KMS-11 (cell line): ENCODE data around the gene IZUMO4.
"Not testable (repeated sequence)": the region's sequence is repeated elsewhere in the genome, so short reads cannot be mapped to it uniquely, and the experiment has no call there.

Experiments used
- H2AFZ ChIP-seq: fragments of 200-600 bp; sonication (generic); 2 replicates; pipeline ENCODE4 v1.6.1; 2016; ENCODE audit warnings: antibody characterized with exemption, mixed run types, low read depth
- H3K27ac ChIP-seq: fragments of 200-600 bp; sonication (generic); 2 replicates; pipeline ENCODE4 v1.6.1; 2016; ENCODE audit warnings: mild to moderate bottlenecking, mixed run types
- H3K27me3 ChIP-seq: fragments of 200-600 bp; sonication (generic); 2 replicates; pipeline ENCODE4 v1.6.1; 2017; ENCODE audit warnings: mild to moderate bottlenecking, low read depth, mixed run types, moderate library complexity; ENCODE audit not compliant: insufficient read depth
- H3K36me3 ChIP-seq: fragments of 200-600 bp; sonication (generic); 2 replicates; pipeline ENCODE4 v1.6.1; 2017; ENCODE audit warnings: mild to moderate bottlenecking, mixed run types; ENCODE audit not compliant: insufficient read depth
- H3K4me1 ChIP-seq: fragments of 200-600 bp; sonication (generic); 2 replicates; pipeline ENCODE4 v1.6.1; 2016; ENCODE audit warnings: mild to moderate bottlenecking, low read depth, mixed run types; ENCODE audit not compliant: poor library complexity, severe bottlenecking
- H3K4me2 ChIP-seq: fragments of 200-600 bp; sonication (generic); 2 replicates; pipeline ENCODE4 v1.7.0; 2016; ENCODE audit warnings: mild to moderate bottlenecking, mixed run types
- H3K4me3 ChIP-seq: fragments of 200-600 bp; sonication (generic); IDR thresholded peaks from 2 replicates; pipeline ENCODE4 v1.6.1; 2017; ENCODE audit warnings: low read depth, low read length, mixed read lengths; ENCODE audit not compliant: insufficient read depth
- H3K79me2 ChIP-seq: fragments of 200-600 bp; sonication (generic); 2 replicates; pipeline ENCODE4 v1.6.1; 2016; ENCODE audit warnings: low read depth, mixed run types; ENCODE audit not compliant: insufficient read depth
- H3K9ac ChIP-seq: fragments of 200-600 bp; sonication (generic); 2 replicates; pipeline ENCODE4 v1.6.1; 2016; ENCODE audit warnings: mild to moderate bottlenecking, mixed run types
- H4K20me1 ChIP-seq: fragments of 200-600 bp; sonication (generic); 2 replicates; pipeline ENCODE4 v1.6.1; 2016; ENCODE audit warnings: mild to moderate bottlenecking, mixed run types; ENCODE audit not compliant: insufficient read depth
- CTCF ChIP-seq: fragments of 200-600 bp; sonication (generic); conservative IDR thresholded peaks from 2 replicates; pipeline ENCODE4 v1.6.1; 2017; ENCODE audit warnings: low read depth, mild to moderate bottlenecking, antibody characterized with exemption, low read length, moderate library complexity, mixed read lengths

IZUMO4 gene

GRCh38 chr19:2087621-2088100, 9.1 kb upstream of the IZUMO4 start:
- H3K9ac ChIP-seq = no peak overlapping the region
- H3K4me3 ChIP-seq = no peak overlapping the region
- H2AFZ ChIP-seq = no peak overlapping the region
- H3K27ac ChIP-seq = no peak overlapping the region
- H3K4me2 ChIP-seq = no peak overlapping the region
- no peaks in the 10 kb centered on the region for H3K27me3 ChIP-seq
- peaks cover 13% of the 10 kb centered on the region; the same call in 1 of the 2 replicates for H3K79me2 ChIP-seq
- H4K20me1 ChIP-seq = no peaks in the 10 kb centered on the region
- no peaks in the 10 kb centered on the region for H3K36me3 ChIP-seq
- H3K4me1 ChIP-seq = peaks cover 54% of the 10 kb centered on the region
- TF ChIP-seq CTCF = no peak

DNA sequence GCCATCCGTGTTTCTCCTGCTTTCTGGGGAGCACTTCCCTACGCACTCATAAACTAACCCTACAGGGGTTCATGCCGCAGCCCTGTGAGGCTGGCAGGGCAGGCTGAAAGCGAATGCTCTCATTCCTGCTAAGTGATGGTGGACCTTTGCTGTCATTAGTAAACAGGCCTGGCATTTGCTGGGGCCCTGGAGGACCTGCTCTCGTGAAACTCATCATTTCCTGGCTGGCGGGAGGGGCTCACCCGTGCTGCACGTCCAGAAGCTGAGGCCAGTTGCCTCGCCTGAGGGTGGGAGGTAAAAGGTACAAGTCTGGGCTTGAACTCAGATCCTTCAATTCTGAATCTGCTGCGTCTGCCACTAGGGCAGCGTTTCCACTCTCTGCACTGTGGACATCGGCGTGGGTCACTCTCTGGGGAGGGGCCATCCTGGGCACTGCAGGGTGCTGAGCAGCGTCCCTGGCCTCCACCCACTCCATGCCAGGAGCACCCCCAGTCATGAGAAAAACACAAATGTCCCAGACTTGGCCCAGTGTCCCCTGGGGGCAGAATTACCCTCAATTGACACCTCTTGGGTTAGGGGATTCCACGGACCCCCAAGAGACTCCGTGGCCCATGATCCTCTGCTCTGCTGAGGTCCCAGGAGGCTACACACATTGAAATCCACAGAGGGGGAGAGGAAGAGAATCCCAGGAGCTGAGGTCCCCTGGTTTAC, 7.6 kb upstream of the IZUMO4 start:
- Histone ChIP-seq H3K4me1 (peaks cover 44% of the 10 kb centered on the region), H3K4me2 (no peak overlapping the region), H3K27ac (peak overlapping the region; percentile 21; the same call in 1 of the 2 replicates), H4K20me1 (no peaks in the 10 kb centered on the region), H2AFZ (no peak overlapping the region), H3K9ac (no peak overlapping the region), H3K27me3 (no peaks in the 10 kb centered on the region), H3K36me3 (no peaks in the 10 kb centered on the region), H3K79me2 (peaks cover 6% of the 10 kb centered on the region; the same call in 1 of the 2 replicates), H3K4me3 (no peak overlapping the region)
- TF ChIP-seq CTCF = no peak

GRCh38 chr19:2089727-2090053, 7.0 kb upstream of the IZUMO4 start:
- Histone ChIP-seq H4K20me1 (no peaks in the 10 kb centered on the region), H2AFZ (no peak overlapping the region), H3K9ac (no peak overlapping the region), H3K27me3 (no peaks in the 10 kb centered on the region), H3K36me3 (no peaks in the 10 kb centered on the region), H3K27ac (peak overlapping the region; percentile 21; the same call in 1 of the 2 replicates), H3K4me2 (peak overlapping the region; percentile 39; the same call in 1 of the 2 replicates), H3K4me3 (no peak overlapping the region), H3K79me2 (peaks cover 6% of the 10 kb centered on the region), H3K4me1 (peaks cover 41% of the 10 kb centered on the region)
- no peak for TF ChIP-seq CTCF

DNA sequence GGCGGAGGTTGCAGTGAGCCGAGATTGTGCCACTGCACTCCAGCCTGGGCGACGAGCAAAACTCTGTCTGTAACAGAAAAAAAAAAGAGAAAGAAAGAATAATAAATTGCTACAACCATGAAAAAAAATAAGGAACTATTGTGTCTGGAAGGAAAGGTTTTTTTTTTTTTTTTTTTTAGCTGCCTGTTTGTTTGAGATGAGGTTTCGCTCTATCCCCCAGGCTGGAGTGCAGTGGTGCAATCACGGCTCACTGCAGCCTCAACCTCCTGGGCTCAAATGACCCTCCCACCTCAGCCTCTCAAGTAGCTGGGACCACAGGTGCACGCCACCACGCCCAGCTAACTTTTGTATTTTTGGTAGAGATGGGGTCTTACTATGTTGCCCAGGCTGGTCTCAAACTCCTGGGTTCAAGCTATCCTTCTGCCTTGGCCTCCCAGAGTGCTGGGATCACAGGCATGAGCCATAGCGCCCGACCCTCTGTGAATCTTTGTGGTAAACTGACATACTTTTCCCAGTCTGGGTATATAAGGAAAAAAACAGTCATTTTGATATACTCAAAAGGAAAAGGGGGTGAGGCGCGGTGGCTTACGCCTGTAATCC, 4.7 kb upstream of the IZUMO4 start:
- H3K4me3 ChIP-seq, H3K9ac ChIP-seq, H2AFZ ChIP-seq, H4K20me1 ChIP-seq, H3K4me2 ChIP-seq, H3K27ac ChIP-seq, H3K36me3 ChIP-seq, H3K27me3 ChIP-seq: not testable (repeated sequence)
- peaks cover 35% of the 10 kb centered on the region for H3K4me1 ChIP-seq
- H3K79me2 ChIP-seq = peaks cover 15% of the 10 kb centered on the region

DNA sequence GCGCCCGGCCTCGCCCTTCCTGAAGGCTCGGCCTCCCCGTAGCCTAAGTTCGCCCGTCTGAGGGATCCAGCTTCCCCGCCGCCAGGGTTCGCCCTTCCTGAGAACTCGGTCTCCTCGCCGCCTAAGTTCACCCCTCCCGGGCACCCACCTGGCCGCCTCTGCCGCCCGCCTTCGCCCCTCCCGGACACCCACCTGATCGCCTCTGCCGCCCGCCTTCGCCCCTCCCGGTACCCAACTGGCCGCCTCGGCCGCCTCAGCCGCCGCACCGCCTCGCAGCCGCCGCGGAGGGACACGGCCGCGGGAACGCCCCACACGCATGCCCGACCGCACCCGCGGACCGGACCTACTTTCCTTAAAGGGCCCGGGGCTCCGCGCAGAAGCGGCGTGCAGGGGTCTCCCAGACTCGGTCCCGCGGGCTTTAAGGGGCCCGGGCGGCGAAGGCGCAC, 658 bp upstream of the IZUMO4 start, which contains the start of gene MOB3A:
Gene MOB3A, minus strand, starts transcription at position 293 of the 446 bp plus-strand sequence. CDS start 17,766 bp downstream, outside the sequence.
- Histone ChIP-seq H3K4me2 (peak within 1 kb of the TSS; percentile 99), H3K27me3 (no peaks in the 10 kb centered on the region), H3K4me3 (no peak within 1 kb of the TSS), H3K4me1 (peaks cover 30% of the 10 kb centered on the region), H3K9ac (peak within 1 kb of the TSS; percentile 54; the same call in 1 of the 2 replicates), H3K27ac (peak within 1 kb of the TSS; percentile 75), H3K79me2 (peaks cover 15% of the 10 kb centered on the region), H4K20me1 (no peaks in the 10 kb centered on the region), H3K36me3 (no peaks in the 10 kb centered on the region; the same call in 1 of the 2 replicates), H2AFZ (peak within 1 kb of the TSS; percentile 76; the same call in 1 of the 2 replicates)
- peak; percentile 40 for TF ChIP-seq CTCF
